Thyroid gland (tissue), 4 donors: ENCODE results near the gene ZDHHC8.

Experiments used
- POLR2A ChIP-seq, 2 donors: fragments of 450-650 bp; IDR thresholded peaks; one replicate each; pipeline ENCODE4 v1.6.1; 2017; ENCODE audit warnings: antibody characterized with exemption in 2 of 2, mild to moderate bottlenecking in 2 of 2, moderate library complexity in 1 of 2
- TF ChIP-seq, protein P1 (sequence below), 6 experiments: fragments of 200-600 bp in 3 of 6; fragments of 450-650 bp in 3 of 6; sonication (generic) in 3 of 6; IDR thresholded peaks; one replicate each; pipeline ENCODE4 v1.5.1; 2016 to 2019; ENCODE audit warnings: antibody characterized with exemption in 6 of 6, mild to moderate bottlenecking in 2 of 6, inconsistent platforms in 1 of 6, moderate library complexity in 1 of 6

DNA sequence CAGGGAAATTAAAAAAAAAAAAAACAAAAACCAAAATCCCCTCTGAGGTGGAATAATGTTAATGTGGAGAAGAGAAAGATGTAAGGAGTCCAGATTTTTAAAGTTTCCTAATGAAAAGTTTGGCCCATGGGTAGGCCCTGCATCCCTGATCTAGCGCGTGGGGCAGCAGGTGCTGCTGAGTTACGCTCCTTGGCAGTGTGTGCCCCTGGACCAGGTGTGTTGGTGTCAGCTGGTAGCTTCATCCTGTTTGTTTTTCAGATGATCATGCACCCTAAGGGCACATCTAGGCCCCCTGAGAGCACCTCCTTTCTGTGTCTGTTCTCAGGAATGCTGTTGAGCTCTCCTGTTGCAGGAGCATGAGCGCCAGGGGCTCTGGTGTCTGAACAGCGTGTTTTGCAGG, 44.8 kb upstream of the ZDHHC8 start:
- TF ChIP-seq, protein P1, sequence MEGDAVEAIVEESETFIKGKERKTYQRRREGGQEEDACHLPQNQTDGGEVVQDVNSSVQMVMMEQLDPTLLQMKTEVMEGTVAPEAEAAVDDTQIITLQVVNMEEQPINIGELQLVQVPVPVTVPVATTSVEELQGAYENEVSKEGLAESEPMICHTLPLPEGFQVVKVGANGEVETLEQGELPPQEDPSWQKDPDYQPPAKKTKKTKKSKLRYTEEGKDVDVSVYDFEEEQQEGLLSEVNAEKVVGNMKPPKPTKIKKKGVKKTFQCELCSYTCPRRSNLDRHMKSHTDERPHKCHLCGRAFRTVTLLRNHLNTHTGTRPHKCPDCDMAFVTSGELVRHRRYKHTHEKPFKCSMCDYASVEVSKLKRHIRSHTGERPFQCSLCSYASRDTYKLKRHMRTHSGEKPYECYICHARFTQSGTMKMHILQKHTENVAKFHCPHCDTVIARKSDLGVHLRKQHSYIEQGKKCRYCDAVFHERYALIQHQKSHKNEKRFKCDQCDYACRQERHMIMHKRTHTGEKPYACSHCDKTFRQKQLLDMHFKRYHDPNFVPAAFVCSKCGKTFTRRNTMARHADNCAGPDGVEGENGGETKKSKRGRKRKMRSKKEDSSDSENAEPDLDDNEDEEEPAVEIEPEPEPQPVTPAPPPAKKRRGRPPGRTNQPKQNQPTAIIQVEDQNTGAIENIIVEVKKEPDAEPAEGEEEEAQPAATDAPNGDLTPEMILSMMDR (IDR thresholded peaks at IDR 0.05), result no peak
- no peak for TF ChIP-seq POLR2A (IDR thresholded peaks at IDR 0.05)
